Lung microvascular endothelial cell (primary cell): ENCODE data around the gene TCF3. TPM values are rescaled to one million over a fixed set of nuclear protein-coding genes. Genes with fewer than 3 reads are reported as not detected.
"Not testable (repeated sequence)": the region's sequence is repeated elsewhere in the genome, so short reads cannot be mapped to it uniquely, and the experiment has no call there.

ENCODE experiments used
- DNase-seq, 2 donors: peaks; one replicate each; pipeline versions ENCODE4 v3.0.0 to v3.0.0-alpha.2; 2010; ENCODE audit warnings: low read depth in 2 of 2
- total RNA-seq: library from RNA; depleted of rRNA; stranded (reverse); fragments of >200 nt; gene quantifications from 2 replicates; pipeline ENCODE4 v1.2.1, GENCODE V29; 2014

TCF3 gene
- 47.9 and 48.6 TPM in 2 replicates for total RNA-seq

GRCh38 chr19:1652471-1653299, at the start of gene TCF3:
TSS of gene TCF3 (minus strand) at chr19:1652615. CDS start at chr19:1650248, 2,367 bp downstream.
- DNase-seq: peak; percentile 99

GRCh38 chr19:1700733-1701663, 48.6 kb upstream of the TCF3 start:
- DNase-seq: no peak

- no peak for DNase-seq
Observed at GRCh38 chr19:1699998-1700732, 47.8 kb upstream of the TCF3 start.

GRCh38 chr19:1699386-1699785, 47.0 kb upstream of the TCF3 start:
- DNase-seq: no peak

DNA sequence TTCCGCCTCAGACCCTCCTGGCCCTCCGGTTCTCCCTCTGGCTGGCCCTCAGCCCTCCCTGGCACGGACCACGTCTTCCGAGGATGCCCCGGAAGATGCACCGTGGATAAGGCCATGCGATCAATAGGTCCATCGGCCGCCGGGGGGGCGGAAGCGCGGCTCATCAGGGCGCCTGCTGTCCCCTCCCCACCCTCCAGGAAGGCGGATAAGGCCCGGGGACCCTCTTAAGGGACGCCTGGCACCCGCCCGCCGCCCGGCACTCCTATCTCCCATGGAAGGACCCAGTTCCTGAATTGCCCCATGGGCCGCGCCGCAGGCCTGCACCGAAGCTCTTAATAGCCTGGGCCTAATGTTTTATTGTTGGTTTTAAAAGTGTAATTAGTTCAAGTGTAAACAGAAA, 46.2 kb upstream of the TCF3 start:
- no peak for DNase-seq

DNA sequence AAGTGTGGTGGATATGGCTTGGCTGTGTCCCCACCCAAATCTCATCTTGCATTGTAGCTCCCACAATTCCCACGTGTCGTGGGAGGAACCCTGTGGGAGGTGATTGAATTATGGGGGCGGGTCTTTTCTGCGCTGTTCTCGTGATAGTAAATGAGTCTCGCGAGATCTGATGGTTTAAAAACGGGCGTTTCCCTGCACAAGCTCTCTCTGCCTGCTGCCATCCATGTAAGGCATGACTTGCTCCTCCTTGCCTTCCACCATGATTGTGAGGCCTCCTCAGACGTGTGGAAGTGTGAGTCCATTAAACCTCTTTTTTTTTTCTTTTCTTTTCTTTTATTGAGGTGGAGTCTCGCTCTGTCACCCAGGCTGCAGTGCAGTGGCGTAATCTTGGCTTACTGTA, 43.1 kb upstream of the TCF3 start:
- not testable (repeated sequence) for DNase-seq

DNA sequence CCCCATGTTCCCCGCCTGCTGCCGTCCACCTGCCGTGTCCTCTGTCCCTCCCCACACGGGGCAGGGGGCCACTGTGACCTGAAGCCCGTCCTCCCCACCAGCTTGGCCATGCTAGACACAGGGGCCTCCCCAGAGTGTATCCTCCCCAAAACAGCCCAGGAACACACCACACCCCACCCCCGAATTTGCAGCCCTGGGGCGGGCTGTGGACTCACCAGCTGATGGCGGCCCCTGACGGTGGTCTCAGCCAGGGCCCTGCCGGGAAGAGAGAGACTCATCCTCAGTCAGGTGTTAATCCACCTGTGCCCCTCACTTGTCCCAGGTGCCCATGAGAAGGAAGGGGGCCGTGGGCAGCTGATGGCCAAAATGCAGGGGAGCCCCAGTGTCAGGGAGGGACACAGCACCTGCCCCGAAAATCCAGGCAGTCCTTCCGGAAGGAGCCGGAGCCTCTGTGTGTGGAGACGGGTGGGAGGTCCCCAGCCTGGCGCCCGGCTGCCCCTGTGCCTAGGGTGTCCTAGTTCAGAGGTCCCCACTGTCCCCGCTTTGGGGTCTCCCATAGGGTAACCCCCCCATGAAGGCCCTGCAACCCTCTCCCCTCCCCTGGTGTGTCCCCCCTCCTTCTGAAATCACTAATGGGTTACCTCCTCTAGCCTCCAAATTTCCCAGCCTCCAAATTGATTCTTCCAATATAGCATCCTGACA, 39.3 kb upstream of the TCF3 start:
- no peak for DNase-seq

- peak in 1 of 2 donors; percentile 26 for DNase-seq
Observed at GRCh38 chr19:1690699-1691307, 38.4 kb upstream of the TCF3 start.

DNA sequence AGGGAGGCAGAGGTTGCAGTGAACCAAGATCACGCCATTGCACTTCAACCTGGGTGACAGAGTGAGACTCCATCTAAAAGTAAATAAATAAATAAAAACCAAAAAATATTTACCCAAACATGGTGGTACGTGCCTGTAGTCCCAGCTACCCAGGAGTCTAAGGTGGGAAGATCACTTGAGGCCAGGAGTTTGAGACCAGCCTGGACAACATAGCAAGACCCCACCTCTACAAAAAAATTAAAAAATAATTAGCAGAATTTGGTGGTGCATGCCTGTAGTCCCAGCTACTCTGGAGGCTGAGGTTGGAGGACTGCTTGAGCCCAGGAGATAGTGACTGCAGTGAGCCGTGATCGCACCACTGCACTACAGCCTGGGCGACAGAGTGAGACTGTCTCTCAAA, 33.4 kb upstream of the TCF3 start:
- DNase-seq: not testable (repeated sequence)

DNA sequence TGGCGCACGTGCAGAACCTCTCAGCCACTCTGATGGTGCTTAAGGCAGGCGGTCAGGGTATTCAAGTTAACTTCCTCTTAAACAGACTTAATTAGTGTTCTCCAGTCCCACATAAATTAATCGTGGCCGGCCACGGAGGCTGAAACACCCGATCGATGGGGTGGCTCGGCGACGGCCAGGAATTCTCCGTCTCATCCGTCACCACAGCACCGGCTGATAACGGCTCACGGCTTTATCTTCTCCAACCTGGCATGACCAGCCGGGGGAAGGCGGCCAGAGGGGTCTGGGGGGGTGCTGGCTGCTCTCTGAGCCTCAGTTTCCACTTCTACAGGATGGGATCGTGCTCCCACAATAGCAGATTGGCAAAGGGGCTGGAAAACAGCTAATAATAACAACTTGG, 32.6 kb upstream of the TCF3 start:
- DNase-seq: no peak

DNA sequence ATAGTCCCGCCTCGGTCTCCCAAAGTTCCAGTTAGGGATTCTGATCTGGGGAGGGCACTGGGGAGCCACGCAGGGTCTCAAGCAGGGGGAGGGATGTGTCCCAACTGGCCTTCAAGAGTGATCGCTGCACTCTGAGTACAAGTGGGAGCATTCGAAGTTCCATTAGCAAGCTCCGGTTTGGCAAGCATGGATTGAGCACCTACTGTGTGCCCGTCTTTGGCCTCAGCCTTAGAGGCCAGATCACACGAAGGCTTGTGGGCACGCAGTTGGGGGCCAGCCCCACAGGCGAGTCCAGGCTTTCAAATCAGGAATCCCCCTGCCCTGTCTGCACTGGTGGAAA, 32.1 kb upstream of the TCF3 start:
- DNase-seq: no peak

DNA sequence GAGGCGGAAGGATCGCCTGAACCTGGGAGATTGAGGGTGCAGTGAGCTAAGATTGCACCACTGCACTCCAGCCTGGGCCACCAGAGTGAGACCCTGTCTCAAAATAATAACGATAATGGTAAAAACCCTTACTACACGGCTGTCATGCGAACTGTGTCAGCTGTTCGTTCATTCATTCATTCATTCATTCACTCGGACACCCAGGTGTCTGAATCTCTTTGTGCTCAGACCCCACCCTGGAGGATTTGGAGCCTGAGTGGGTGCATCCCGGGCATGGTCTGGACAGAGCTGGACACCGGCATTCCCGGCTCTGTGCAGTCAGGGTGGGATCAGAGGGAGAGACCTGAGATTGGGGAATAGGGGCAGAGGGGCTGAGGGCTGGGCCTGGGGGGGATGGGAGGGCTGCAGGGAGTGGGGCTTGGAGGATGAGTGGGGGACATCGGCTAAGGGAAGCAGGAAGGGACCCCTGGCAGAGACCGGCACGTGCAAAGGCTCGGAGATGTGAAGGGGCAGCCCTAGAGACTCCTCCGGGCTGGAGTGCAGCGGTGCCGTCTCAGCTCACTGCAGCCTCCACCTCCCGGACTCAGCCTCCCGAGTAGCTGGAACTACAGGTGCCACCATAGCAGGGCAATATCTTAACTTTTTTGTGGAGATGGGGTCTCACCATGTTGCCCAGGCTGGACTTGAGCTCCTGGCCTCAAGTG, 31.6 kb upstream of the TCF3 start:
- DNase-seq: no peak

- DNase-seq: no peak
Observed at GRCh38 chr19:1680976-1681375, 28.6 kb upstream of the TCF3 start.

DNA sequence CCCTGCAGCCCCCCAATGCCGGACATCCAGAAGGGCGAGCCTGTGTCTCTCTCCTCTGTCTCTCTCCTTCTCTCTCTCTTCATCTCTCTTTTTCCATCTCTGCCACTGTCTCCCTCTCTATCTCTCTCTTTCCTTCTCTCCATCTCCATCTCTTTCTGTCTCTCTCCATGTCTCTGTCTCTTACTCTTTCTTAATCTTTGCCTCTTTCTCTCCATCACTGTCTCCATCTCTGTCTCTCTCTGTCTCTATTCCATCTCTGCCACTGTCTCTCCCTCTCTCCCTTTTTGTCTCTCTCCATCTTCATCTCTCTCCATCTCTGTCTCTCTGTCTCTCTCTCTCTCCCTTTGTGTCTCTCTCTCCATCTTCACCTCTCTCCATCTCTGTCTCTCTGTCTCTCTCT, 25.7 kb upstream of the TCF3 start:
- no peak for DNase-seq

- no peak for DNase-seq
Observed at GRCh38 chr19:1676351-1677266, 24.2 kb upstream of the TCF3 start.

GRCh38 chr19:1675633-1676350, 23.4 kb upstream of the TCF3 start:
- no peak for DNase-seq

DNA sequence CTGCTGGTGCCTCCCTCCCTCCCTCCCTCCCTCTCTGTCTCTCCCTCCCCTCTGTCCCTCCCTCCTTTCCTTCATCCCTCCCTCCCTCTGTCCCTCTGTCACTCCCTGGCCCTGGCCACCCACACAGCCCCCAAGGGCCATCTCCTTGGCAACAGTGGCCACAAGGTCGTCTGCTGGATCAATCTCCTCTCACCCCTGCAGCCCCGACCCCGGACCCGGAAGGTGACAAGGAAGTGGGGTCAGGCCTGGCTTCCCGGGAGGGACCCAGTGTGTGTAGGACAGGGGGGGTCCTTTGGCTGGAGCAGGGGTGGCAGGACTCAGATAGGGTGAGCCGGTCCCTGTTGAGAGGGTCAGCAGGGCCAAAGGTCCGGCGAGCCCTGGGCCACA, 21.9 kb upstream of the TCF3 start:
- no peak for DNase-seq

- DNase-seq: no peak
Observed at GRCh38 chr19:1673645-1674292, 21.4 kb upstream of the TCF3 start.
